HepG2 (cell line): ENCODE data around the gene TMEM185B.
"Not testable (repeated sequence)": the region's sequence is repeated elsewhere in the genome, so short reads cannot be mapped to it uniquely, and the experiment has no call there.

Experiments
- ATF1 ChIP-seq: IDR thresholded peaks from 2 replicates; pipeline ENCODE4 v1.6.1; 2016; ENCODE audit warnings: mild to moderate bottlenecking, control low read depth
- CBX2 ChIP-seq, 2 experiments: fragments of 200-600 bp in 1 of 2; sonication (generic); formaldehyde crosslinking in 1 of 2; IDR thresholded peaks; 2 replicates each; pipeline versions ENCODE4 v1.7.0 to v1.8.1; 2018 to 2022; ENCODE audit warnings: low read depth in 2 of 2, low read length in 1 of 2, mild to moderate bottlenecking in 1 of 2, missing genetic modification reagents in 1 of 2
- CTCF ChIP-seq: sonication (generic); formaldehyde crosslinking; IDR thresholded peaks from 2 replicates; pipeline ENCODE4 v1.5.0; 2020; ENCODE audit warnings: mild to moderate bottlenecking, missing genetic modification reagents, moderate library complexity
- FOSL2 ChIP-seq: sonication (generic); formaldehyde crosslinking; IDR thresholded peaks from 2 replicates; pipeline ENCODE4 v1.4.0; 2020; ENCODE audit warnings: missing genetic modification reagents
- NCOA2 ChIP-seq: sonication (generic); formaldehyde crosslinking; IDR thresholded peaks from 2 replicates; pipeline ENCODE4 v1.8.0; 2022; ENCODE audit warnings: inconsistent platforms
- POLR2A ChIP-seq, 2 experiments: IDR thresholded peaks; 2 replicates each; pipeline ENCODE4 v1.6.1; 2011; ENCODE audit warnings: low read depth in 2 of 2, low read length in 2 of 2, mild to moderate bottlenecking in 1 of 2, moderate library complexity in 1 of 2; ENCODE audit not compliant: insufficient read depth in 1 of 2
- POLR2AphosphoS5 ChIP-seq: IDR thresholded peaks from 2 replicates; pipeline ENCODE4 v1.6.1; 2012; ENCODE audit warnings: low read depth, low read length
- PRDM10 ChIP-seq: sonication (generic); formaldehyde crosslinking; IDR thresholded peaks from 2 replicates; pipeline ENCODE4 v1.4.0; 2020; ENCODE audit warnings: low read depth, missing genetic modification reagents
- RBM39 ChIP-seq: fragments of 200-400 bp; formaldehyde crosslinking; IDR thresholded peaks from one replicate; pipeline ENCODE4 v1.6.1; 2018; ENCODE audit warnings: antibody characterized with exemption, mild to moderate bottlenecking, low read depth, low read length; ENCODE audit not compliant: poor library complexity, severe bottlenecking
- SKI ChIP-seq: fragments of 450-650 bp; IDR thresholded peaks from one replicate; pipeline ENCODE4 v1.6.1; 2018; ENCODE audit warnings: mild to moderate bottlenecking; ENCODE audit not compliant: partially characterized antibody
- SMC3 ChIP-seq: IDR thresholded peaks from 2 replicates; pipeline ENCODE4 v1.6.1; 2011; ENCODE audit warnings: low read length, improper control_type of control experiment
- ZNF530 ChIP-seq: sonication (generic); formaldehyde crosslinking; IDR thresholded peaks from 2 replicates; pipeline ENCODE4 v1.5.0; 2020; ENCODE audit warnings: low read depth, mild to moderate bottlenecking, missing genetic modification reagents
- ZNF788 ChIP-seq: sonication (generic); formaldehyde crosslinking; IDR thresholded peaks from 2 replicates; pipeline ENCODE4 v1.5.0; 2020; ENCODE audit warnings: mild to moderate bottlenecking, missing genetic modification reagents, borderline replicate concordance
- TF ChIP-seq, protein P1 (sequence below): sonication (generic); formaldehyde crosslinking; IDR thresholded peaks from 2 replicates; pipeline ENCODE4 v1.4.0; 2020; ENCODE audit warnings: missing genetic modification reagents

GRCh38 chr2:120199817-120200459 lies 23.3 kb downstream of the TMEM185B start:
- TF ChIP-seq ZNF530 (CRISPR knock-in tag); NCOA2 (CRISPR knock-in tag); ZNF788; FOSL2 (CRISPR knock-in tag); ATF1 (CRISPR knock-in tag); CTCF (CRISPR knock-in tag); POLR2A (IDR thresholded peaks at IDR 0.05; ENCODE audit: insufficient read depth in 1 of 2, low read depth in 2 of 2, low read length in 2 of 2); CBX2 (IDR thresholded peaks at IDR 0.05; ENCODE audit: low read depth, low read length); CBX2 (CRISPR knock-in tag; IDR thresholded peaks at IDR 0.05; ENCODE audit: low read depth); RBM39; PRDM10 (CRISPR knock-in tag); POLR2AphosphoS5; SKI; SMC3: not testable (repeated sequence)
- TF ChIP-seq, protein P1, sequence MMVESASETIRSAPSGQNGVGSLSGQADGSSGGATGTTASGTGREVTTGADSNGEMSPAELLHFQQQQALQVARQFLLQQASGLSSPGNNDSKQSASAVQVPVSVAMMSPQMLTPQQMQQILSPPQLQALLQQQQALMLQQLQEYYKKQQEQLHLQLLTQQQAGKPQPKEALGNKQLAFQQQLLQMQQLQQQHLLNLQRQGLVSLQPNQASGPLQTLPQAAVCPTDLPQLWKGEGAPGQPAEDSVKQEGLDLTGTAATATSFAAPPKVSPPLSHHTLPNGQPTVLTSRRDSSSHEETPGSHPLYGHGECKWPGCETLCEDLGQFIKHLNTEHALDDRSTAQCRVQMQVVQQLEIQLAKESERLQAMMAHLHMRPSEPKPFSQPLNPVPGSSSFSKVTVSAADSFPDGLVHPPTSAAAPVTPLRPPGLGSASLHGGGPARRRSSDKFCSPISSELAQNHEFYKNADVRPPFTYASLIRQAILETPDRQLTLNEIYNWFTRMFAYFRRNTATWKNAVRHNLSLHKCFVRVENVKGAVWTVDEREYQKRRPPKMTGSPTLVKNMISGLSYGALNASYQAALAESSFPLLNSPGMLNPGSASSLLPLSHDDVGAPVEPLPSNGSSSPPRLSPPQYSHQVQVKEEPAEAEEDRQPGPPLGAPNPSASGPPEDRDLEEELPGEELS (CRISPR knock-in tag) = not testable (repeated sequence)
